H9 (cell line): ENCODE measurements around the gene YWHAH. TPM values are rescaled to one million over a fixed set of nuclear protein-coding genes. Genes with fewer than 3 reads are reported as not detected.

Source experiments
- DNase-seq: peaks from one replicate; pipeline ENCODE4 v3.0.0-alpha.2; 2017
- H2AFZ ChIP-seq: one replicate; pipeline ENCODE4 v1.6.1; 2013; ENCODE audit warnings: mild to moderate bottlenecking, low read length, control low read depth, moderate library complexity
- H2AK5ac ChIP-seq: 2 replicates; pipeline ENCODE4 v1.6.1; 2013; ENCODE audit warnings: low read length, control low read depth, mixed read lengths; ENCODE audit not compliant: insufficient read length
- H2BK120ac ChIP-seq: one replicate; pipeline ENCODE4 v1.6.1; 2013; ENCODE audit warnings: low read depth, mild to moderate bottlenecking, low read length, control low read depth, inconsistent platforms; ENCODE audit not compliant: poor library complexity, severe bottlenecking
- H2BK12ac ChIP-seq: 2 replicates; pipeline ENCODE4 v1.6.1; 2013; ENCODE audit warnings: low read length, control low read depth, mixed read lengths, low read depth; ENCODE audit not compliant: insufficient read length
- H2BK15ac ChIP-seq: 2 replicates; pipeline ENCODE4 v1.6.1; 2013; ENCODE audit warnings: low read depth, low read length, control low read depth
- H2BK20ac ChIP-seq: one replicate; pipeline ENCODE4 v1.6.1; 2013; ENCODE audit warnings: low read depth, mild to moderate bottlenecking, low read length, control low read depth, inconsistent platforms; ENCODE audit not compliant: poor library complexity, severe bottlenecking
- H2BK5ac ChIP-seq: 2 replicates; pipeline ENCODE4 v1.6.1; 2013; ENCODE audit warnings: low read length, control low read depth, mixed read lengths; ENCODE audit not compliant: insufficient read length
- H3K14ac ChIP-seq: 2 replicates; pipeline ENCODE4 v1.6.1; 2013; ENCODE audit warnings: low read length, control low read depth; ENCODE audit not compliant: insufficient read depth
- H3K18ac ChIP-seq: 2 replicates; pipeline ENCODE4 v1.6.1; 2013; ENCODE audit warnings: low read depth, mild to moderate bottlenecking, mixed read lengths, low read length, control low read depth; ENCODE audit not compliant: insufficient read length
- H3K23ac ChIP-seq: 2 replicates; pipeline ENCODE4 v1.6.1; 2013; ENCODE audit warnings: low read length, control low read depth, mixed read lengths, low read depth; ENCODE audit not compliant: insufficient read length
- H3K23me2 ChIP-seq: 2 replicates; pipeline ENCODE4 v1.6.1; 2013; ENCODE audit warnings: low read depth, mild to moderate bottlenecking, mixed read lengths, low read length, control low read depth; ENCODE audit not compliant: insufficient read length, poor library complexity, severe bottlenecking
- H3K27ac ChIP-seq: 2 replicates; pipeline ENCODE4 v1.5.1; 2013; ENCODE audit warnings: low read length, control low read depth, mixed read lengths, low read depth; ENCODE audit not compliant: insufficient read length
- H3K27me3 ChIP-seq: 2 replicates; pipeline ENCODE4 v1.6.1; 2013; ENCODE audit warnings: low read length, control low read depth, inconsistent platforms; ENCODE audit not compliant: insufficient read depth
- H3K4ac ChIP-seq: 2 replicates; pipeline ENCODE4 v1.6.1; 2013; ENCODE audit warnings: low read depth, mild to moderate bottlenecking, control low read depth, inconsistent platforms, low read length, moderate library complexity
- H3K4me1 ChIP-seq: 2 replicates; pipeline ENCODE4 v1.6.1; 2013; ENCODE audit warnings: low read length, control low read depth, inconsistent platforms; ENCODE audit not compliant: insufficient read depth
- H3K4me2 ChIP-seq: 2 replicates; pipeline ENCODE4 v1.6.1; 2013; ENCODE audit warnings: low read length, control low read depth, mixed read lengths; ENCODE audit not compliant: insufficient read length, insufficient read depth
- H3K56ac ChIP-seq: 2 replicates; pipeline ENCODE4 v1.6.1; 2013; ENCODE audit warnings: low read depth, mild to moderate bottlenecking, mixed read lengths, low read length, control low read depth; ENCODE audit not compliant: insufficient read length
- H3K79me1 ChIP-seq: 2 replicates; pipeline ENCODE4 v1.6.1; 2013; ENCODE audit warnings: low read depth, mild to moderate bottlenecking, moderate library complexity, low read length, control low read depth, inconsistent platforms; ENCODE audit not compliant: insufficient read depth, poor library complexity, severe bottlenecking
- H3K79me2 ChIP-seq: 2 replicates; pipeline ENCODE4 v1.6.1; 2013; ENCODE audit warnings: low read length, control low read depth, inconsistent platforms; ENCODE audit not compliant: insufficient read depth
- H3K9ac ChIP-seq: 2 replicates; pipeline ENCODE4 v1.6.1; 2013; ENCODE audit warnings: low read length, control low read depth, mixed read lengths; ENCODE audit not compliant: insufficient read length; ENCODE audit errors: extremely low read depth
- H3K9me3 ChIP-seq: one replicate; pipeline ENCODE4 v1.6.1; 2013; ENCODE audit warnings: low read depth, low read length, inconsistent platforms; ENCODE audit not compliant: control insufficient read depth
- H3T11ph ChIP-seq: one replicate; pipeline ENCODE4 v1.6.1; 2013; ENCODE audit warnings: mild to moderate bottlenecking, low read length, control low read depth, inconsistent platforms
- H4K20me1 ChIP-seq: one replicate; pipeline ENCODE4 v1.6.1; 2013; ENCODE audit not compliant: control insufficient read depth, insufficient read length, insufficient read depth
- H4K5ac ChIP-seq: 2 replicates; pipeline ENCODE4 v1.6.1; 2013; ENCODE audit warnings: low read depth, mild to moderate bottlenecking, mixed read lengths, low read length, control low read depth; ENCODE audit not compliant: insufficient read length
- H4K8ac ChIP-seq: replicated peaks from 2 replicates; pipeline ENCODE4 v1.6.1; 2013; ENCODE audit warnings: low read length, control low read depth, mixed read lengths, low read depth; ENCODE audit not compliant: insufficient read length
- H4K91ac ChIP-seq: 2 replicates; pipeline ENCODE4 v1.6.1; 2013; ENCODE audit warnings: low read depth, mild to moderate bottlenecking, moderate library complexity, mixed read lengths, low read length, control low read depth; ENCODE audit not compliant: insufficient read length
- H3K27ac Mint-ChIP-seq, 3 experiments: 2 replicates in 2 of 3; 3 replicates in 1 of 3; pipeline ENCODE4 v1.8.0; 2020 to 2021; ENCODE audit warnings: mixed read lengths in 3 of 3, mild to moderate bottlenecking in 1 of 3, moderate library complexity in 1 of 3
- H3K27me3 Mint-ChIP-seq: 2 replicates; pipeline ENCODE4 v1.8.0; 2021; ENCODE audit warnings: low read depth, mild to moderate bottlenecking, moderate library complexity, mixed read lengths
- H3K36me3 Mint-ChIP-seq, 3 experiments: 2 replicates in 2 of 3; 3 replicates in 1 of 3; pipeline ENCODE4 v1.8.0; 2020 to 2021; ENCODE audit warnings: low read depth in 3 of 3, mixed read lengths in 3 of 3; ENCODE audit not compliant: insufficient read depth in 1 of 3
- H3K4me1 Mint-ChIP-seq, 2 experiments: 2 replicates each; pipeline ENCODE4 v1.8.0; 2020; ENCODE audit warnings: mixed read lengths in 2 of 2
- H3K4me3 Mint-ChIP-seq, 2 experiments: 2 replicates in 1 of 2; 3 replicates in 1 of 2; pipeline ENCODE4 v1.8.0; 2020 to 2021; ENCODE audit warnings: mild to moderate bottlenecking in 2 of 2, mixed read lengths in 2 of 2, moderate library complexity in 1 of 2
- H3K9me3 Mint-ChIP-seq, 2 experiments: 2 replicates in 1 of 2; 3 replicates in 1 of 2; pipeline ENCODE4 v1.8.0; 2020; ENCODE audit warnings: mild to moderate bottlenecking in 2 of 2, mixed read lengths in 2 of 2, moderate library complexity in 1 of 2
- WGBS: extraction: QIAGEN DNeasy Blood & Tissue Kit; methylation state at CpG from one replicate; pipeline ENCODE4 v1.1.7; 2013; ENCODE audit warnings: missing lambda C conversion rate, low lambda C conversion rate, mixed read lengths; ENCODE audit not compliant: insufficient read length; ENCODE audit errors: extremely low coverage; 5-methylcytosine and 5-hydroxymethylcytosine counted together
- total RNA-seq: library from RNA; stranded (reverse); gene quantifications from 2 replicates; pipeline ENCODE4 v1.2.1, GENCODE V29; 2021
- TF ChIP-seq, protein P1 (sequence below): fragments of 200-600 bp; sonication (generic); conservative IDR thresholded peaks from 3 replicates; pipeline ENCODE4 v1.8.0; 2021; ENCODE audit warnings: antibody characterized with exemption, mild to moderate bottlenecking

Gene YWHAH
- total RNA-seq, 1 experiment from 2014 or later: 250 TPM

DNA sequence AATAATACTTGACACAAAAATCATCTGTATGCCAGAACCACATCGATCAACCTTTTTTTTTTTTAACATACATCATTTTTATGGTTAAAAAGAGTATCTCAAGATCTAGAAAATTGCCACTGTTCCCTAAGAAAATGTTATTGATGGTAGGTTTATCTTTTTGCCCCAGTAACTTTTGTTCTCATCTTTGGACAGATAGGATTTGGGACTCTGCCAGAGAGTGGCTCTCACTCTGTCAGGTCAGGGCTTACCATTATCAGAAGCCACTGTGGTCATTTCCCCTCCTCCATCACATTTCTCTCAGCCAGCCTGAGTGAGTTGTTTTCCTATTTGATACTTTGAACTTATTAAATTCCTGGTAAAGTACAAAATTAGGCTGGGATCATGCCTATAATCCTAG is 47.9 kb upstream of the YWHAH start:
- Histone ChIP-seq H4K91ac (no peak overlapping the region), H3K4me2 (no peak overlapping the region), H3K4ac (no peak overlapping the region), H2BK120ac (no peak overlapping the region), H3K56ac (no peak overlapping the region), H3K27me3 (no peaks in the 10 kb centered on the region), H4K8ac (no peak overlapping the region), H3K9me3 (no peaks in the 10 kb centered on the region), H4K20me1 (no peaks in the 10 kb centered on the region), H3K23me2 (no peaks in the 10 kb centered on the region), H3K23ac (no peak overlapping the region), H2BK20ac (no peak overlapping the region), H2BK15ac (no peak overlapping the region), H3K18ac (no peak overlapping the region), H3K9ac (no peak overlapping the region), H3K79me2 (no peaks in the 10 kb centered on the region), H3K27ac (no peak overlapping the region), H3K4me1 (peaks cover 5% of the 10 kb centered on the region; the same call in 1 of the 2 replicates), H2AFZ (no peak overlapping the region), H4K5ac (no peak overlapping the region), H2BK12ac (no peak overlapping the region), H3K79me1 (no peaks in the 10 kb centered on the region), H2BK5ac (no peak overlapping the region), H2AK5ac (no peak overlapping the region), H3K14ac (no peak overlapping the region), H3T11ph (no peak overlapping the region)
- no CpG with 5 or more reads among the region's 1 CpG for WGBS
- no peak overlapping the region for H3K27ac Mint-ChIP-seq
- DNase-seq: no peak
- H3K36me3 Mint-ChIP-seq: peaks cover 2 to 21% (median 7%) of the 10 kb centered on the region in 3 experiments; a peak in 6 of 7 replicates
- no peaks in the 10 kb centered on the region for H3K9me3 Mint-ChIP-seq
- H3K4me1 Mint-ChIP-seq: peaks cover 10 to 24% of the 10 kb centered on the region in 2 experiments
- H3K27me3 Mint-ChIP-seq: no peaks in the 10 kb centered on the region
- TF ChIP-seq, protein P1, sequence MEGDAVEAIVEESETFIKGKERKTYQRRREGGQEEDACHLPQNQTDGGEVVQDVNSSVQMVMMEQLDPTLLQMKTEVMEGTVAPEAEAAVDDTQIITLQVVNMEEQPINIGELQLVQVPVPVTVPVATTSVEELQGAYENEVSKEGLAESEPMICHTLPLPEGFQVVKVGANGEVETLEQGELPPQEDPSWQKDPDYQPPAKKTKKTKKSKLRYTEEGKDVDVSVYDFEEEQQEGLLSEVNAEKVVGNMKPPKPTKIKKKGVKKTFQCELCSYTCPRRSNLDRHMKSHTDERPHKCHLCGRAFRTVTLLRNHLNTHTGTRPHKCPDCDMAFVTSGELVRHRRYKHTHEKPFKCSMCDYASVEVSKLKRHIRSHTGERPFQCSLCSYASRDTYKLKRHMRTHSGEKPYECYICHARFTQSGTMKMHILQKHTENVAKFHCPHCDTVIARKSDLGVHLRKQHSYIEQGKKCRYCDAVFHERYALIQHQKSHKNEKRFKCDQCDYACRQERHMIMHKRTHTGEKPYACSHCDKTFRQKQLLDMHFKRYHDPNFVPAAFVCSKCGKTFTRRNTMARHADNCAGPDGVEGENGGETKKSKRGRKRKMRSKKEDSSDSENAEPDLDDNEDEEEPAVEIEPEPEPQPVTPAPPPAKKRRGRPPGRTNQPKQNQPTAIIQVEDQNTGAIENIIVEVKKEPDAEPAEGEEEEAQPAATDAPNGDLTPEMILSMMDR: no peak
- H3K4me3 Mint-ChIP-seq: no peak overlapping the region
